NOMO-1 (cell line): ENCODE results near the gene KIF21A.

Source experiments
- DNase-seq, 2 experiments: peaks; one replicate each; lab custom pipeline; 2025; ENCODE audit not compliant: unreplicated experiment in 2 of 2; lab: John Stamatoyannopoulos, UW

KIF21A gene

GRCh38 chr12:39294715-39295114, 148.2 kb downstream of the KIF21A start:
- DNase-seq: no peak

- DNase-seq: no peak
Measured at GRCh38 chr12:39292125-39292630, 150.7 kb downstream of the KIF21A start.

- peak; percentile 47 to 84 for DNase-seq
Measured at GRCh38 chr12:39287817-39288216, 155.1 kb downstream of the KIF21A start.

GRCh38 chr12:39287409-39287808, 155.5 kb downstream of the KIF21A start:
- DNase-seq: no peak

- DNase-seq: no peak
Measured at GRCh38 chr12:39278426-39278825, 164.5 kb downstream of the KIF21A start.

- DNase-seq: peak; percentile 16 to 49
Measured at GRCh38 chr12:39277416-39277815, 165.5 kb downstream of the KIF21A start.

- no peak for DNase-seq
Measured at GRCh38 chr12:39275846-39276245, 167.1 kb downstream of the KIF21A start.

- DNase-seq: peak in 1 of 2 experiments; percentile 15
Measured at GRCh38 chr12:39272871-39273655, 169.9 kb downstream of the KIF21A start.

- no peak for DNase-seq
Measured at GRCh38 chr12:39269492-39269891, 173.4 kb downstream of the KIF21A start.

GRCh38 chr12:39267886-39268285, 175.0 kb downstream of the KIF21A start:
- no peak for DNase-seq

GRCh38 chr12:39252628-39253027, 190.3 kb downstream of the KIF21A start:
- no peak for DNase-seq
